HCT116 (cell line): ENCODE data around the gene DOCK2. TPM values are rescaled to one million over a fixed set of nuclear protein-coding genes. Genes with fewer than 3 reads are reported as not detected.

Source experiments
- ATAC-seq: fragments of 200-7000 bp; cut with Tn5 transposase; 2 replicates; pipeline ENCODE4 v1.9.1; 2020; ENCODE audit warnings: mild to moderate bottlenecking, moderate library complexity
- BruUV-seq: library from RNA; stranded (reverse); fragments of 400-500 nt; replicated peaks from 2 replicates; lab custom pipeline; 2021; lab: Mats Ljungman, UMichigan
- CTCF ChIA-PET: fragments of 300-600 bp; sonication (Branson Sonifier 250); formaldehyde crosslinking; loops from one replicate; lab custom pipeline; 2021; ENCODE audit warnings: antibody characterized with exemption; lab: Charles Lee
- POLR2A ChIA-PET: fragments of 300-600, 350-600 bp; sonication (Branson Sonifier 250); formaldehyde crosslinking; loops from one replicate; lab custom pipeline; 2021; ENCODE audit warnings: antibody characterized with exemption; lab: Charles Lee
- RAD21 ChIA-PET, 2 experiments: fragments of 300-600 bp; sonication (Branson Sonifier 250); formaldehyde crosslinking; loops; one replicate each; lab custom pipeline; 2023; ENCODE audit warnings: low total read pairs in 2 of 2; ENCODE audit not compliant: uncharacterized antibody in 2 of 2, unreplicated experiment in 2 of 2, low non-redundant PET in 1 of 2; lab: Charles Lee
- DNase-seq: peaks from one replicate; pipeline ENCODE4 v3.0.0-alpha.2; 2010; ENCODE audit warnings: low read depth, low spot score
- H2AFZ ChIP-seq: fragments of 200-600 bp; shearing (Covaris generic), sonication (generic); 2 replicates; pipeline ENCODE4 v1.6.1; 2017; ENCODE audit warnings: low read depth, mixed run types, mixed read lengths, antibody characterized with exemption, low read length; ENCODE audit not compliant: poor library complexity, severe bottlenecking
- H3K27ac ChIP-seq: 2 replicates; pipeline ENCODE4 v1.5.1; 2012; ENCODE audit warnings: low read depth, low read length
- H3K27me3 ChIP-seq: fragments of 200-600 bp; sonication (generic); 2 replicates; pipeline ENCODE4 v1.6.1; 2016; ENCODE audit warnings: mixed run types, low read length, mixed read lengths; ENCODE audit not compliant: insufficient read depth
- H3K36me3 ChIP-seq, 2 experiments: fragments of 200-500 bp in 1 of 2; fragments of 200-600 bp in 1 of 2; sonication (Bioruptor generic) in 1 of 2; sonication (generic) in 1 of 2; 2 replicates each; pipeline versions ENCODE4 v1.5.1 to v1.6.1; 2014 to 2016; ENCODE audit warnings: low read length in 2 of 2, inconsistent platforms in 1 of 2, mixed read lengths in 1 of 2, mixed run types in 1 of 2; ENCODE audit not compliant: insufficient read depth in 2 of 2, control insufficient read depth in 1 of 2
- H3K4me1 ChIP-seq, 2 experiments: fragments of 200-600 bp in 1 of 2; sonication (generic) in 1 of 2; 2 replicates each; pipeline versions ENCODE4 v1.5.1 to v1.6.1; 2012 to 2017; ENCODE audit warnings: low read length in 2 of 2, inconsistent platforms in 1 of 2, mild to moderate bottlenecking in 1 of 2, mixed read lengths in 1 of 2, mixed run types in 1 of 2, moderate library complexity in 1 of 2; ENCODE audit not compliant: insufficient read depth in 2 of 2, control insufficient read depth in 1 of 2
- H3K4me2 ChIP-seq: fragments of 200-600 bp; sonication (generic); 2 replicates; pipeline ENCODE4 v1.6.1; 2017; ENCODE audit warnings: mixed run types, low read length, mixed read lengths
- H3K4me3 ChIP-seq, 2 experiments: fragments of 200-600 bp in 1 of 2; sonication (generic) in 1 of 2; replicated peaks in 1 of 2; 2 replicates each; pipeline ENCODE4 v1.5.1; 2011 to 2016; ENCODE audit warnings: low read length in 2 of 2, control low read depth in 1 of 2, low read depth in 1 of 2, mild to moderate bottlenecking in 1 of 2, mixed read lengths in 1 of 2, mixed run types in 1 of 2
- H3K79me2 ChIP-seq: fragments of 200-600 bp; sonication (generic); 2 replicates; pipeline ENCODE4 v1.6.1; 2017; ENCODE audit warnings: mild to moderate bottlenecking, mixed run types, low read length, moderate library complexity, mixed read lengths; ENCODE audit not compliant: insufficient read depth
- H3K9ac ChIP-seq: fragments of 200-600 bp; sonication (generic); 2 replicates; pipeline ENCODE4 v1.6.1; 2016; ENCODE audit warnings: low read length, mixed read lengths
- H3K9me2 ChIP-seq: fragments of 200-600 bp; sonication (generic), shearing (Covaris generic); 2 replicates; pipeline ENCODE4 v1.6.1; 2017; ENCODE audit warnings: mixed run types, mild to moderate bottlenecking, moderate library complexity; ENCODE audit not compliant: insufficient read depth
- H3K9me3 ChIP-seq, 2 experiments: fragments of 200-500 bp in 1 of 2; fragments of 200-600 bp in 1 of 2; sonication (Bioruptor generic) in 1 of 2; sonication (generic) in 1 of 2; 2 replicates each; pipeline ENCODE4 v1.6.1; 2014 to 2017; ENCODE audit warnings: low read length in 2 of 2, mixed read lengths in 2 of 2, inconsistent platforms in 1 of 2, low read depth in 1 of 2, mild to moderate bottlenecking in 1 of 2, mixed run types in 1 of 2, moderate library complexity in 1 of 2; ENCODE audit not compliant: control insufficient read depth in 1 of 2, insufficient read depth in 1 of 2
- H4K20me1 ChIP-seq: fragments of 200-600 bp; sonication (generic), shearing (Covaris generic); 2 replicates; pipeline ENCODE4 v1.6.1; 2017; ENCODE audit warnings: mixed run types, mild to moderate bottlenecking, moderate library complexity; ENCODE audit not compliant: insufficient read depth
- ATF3 ChIP-seq: IDR thresholded peaks from 2 replicates; pipeline ENCODE4 v1.6.1; 2012
- CBX3 ChIP-seq: IDR thresholded peaks from 2 replicates; pipeline ENCODE4 v1.6.1; 2012; ENCODE audit warnings: low read depth
- CEBPB ChIP-seq: IDR thresholded peaks from 2 replicates; pipeline ENCODE4 v1.6.1; 2012; ENCODE audit warnings: low read depth
- CTCF ChIP-seq, 3 experiments: fragments of 200-600 bp in 1 of 3; sonication (generic) in 1 of 3; IDR thresholded peaks in 2 of 3; conservative IDR thresholded peaks in 1 of 3; 2 replicates each; pipeline ENCODE4 v1.5.1; 2012 to 2017; ENCODE audit warnings: low read depth in 2 of 3, low read length in 2 of 3, antibody characterized with exemption in 1 of 3, borderline replicate concordance in 1 of 3, control low read depth in 1 of 3, mild to moderate bottlenecking in 1 of 3, mixed read lengths in 1 of 3, mixed run types in 1 of 3, moderate library complexity in 1 of 3; ENCODE audit not compliant: insufficient read depth in 1 of 3
- EGR1 ChIP-seq: IDR thresholded peaks from 2 replicates; pipeline ENCODE4 v1.6.1; 2012; ENCODE audit warnings: low read depth
- ELF1 ChIP-seq: IDR thresholded peaks from 2 replicates; pipeline ENCODE4 v1.6.1; 2012; ENCODE audit warnings: low read depth, borderline replicate concordance
- EZH2 ChIP-seq: fragments of 200-600 bp; sonication (generic); IDR thresholded peaks from 2 replicates; pipeline ENCODE4 v1.6.1; 2017; ENCODE audit warnings: antibody characterized with exemption, mixed run types
- EZH2phosphoT487 ChIP-seq: fragments of 200-600 bp; IDR thresholded peaks from 2 replicates; pipeline ENCODE4 v1.6.1; 2018; ENCODE audit warnings: antibody characterized with exemption, borderline replicate concordance
- FOSL1 ChIP-seq: IDR thresholded peaks from 2 replicates; pipeline ENCODE4 v1.6.1; 2012; ENCODE audit warnings: low read depth
- MAX ChIP-seq: IDR thresholded peaks from 2 replicates; pipeline ENCODE4 v1.6.1; 2012
- POLR2AphosphoS5 ChIP-seq: IDR thresholded peaks from 2 replicates; pipeline ENCODE4 v1.6.1; 2011; ENCODE audit warnings: mild to moderate bottlenecking, low read depth, low read length, moderate library complexity
- RAD21 ChIP-seq: IDR thresholded peaks from 2 replicates; pipeline ENCODE4 v1.6.1; 2012; ENCODE audit warnings: low read depth, mild to moderate bottlenecking
- REST ChIP-seq: IDR thresholded peaks from 2 replicates; pipeline ENCODE4 v1.6.1; 2012; ENCODE audit warnings: low read depth
- SIN3A ChIP-seq: IDR thresholded peaks from 2 replicates; pipeline ENCODE4 v1.6.1; 2012; ENCODE audit warnings: low read depth
- SP1 ChIP-seq: IDR thresholded peaks from 2 replicates; pipeline ENCODE4 v1.6.1; 2012; ENCODE audit warnings: low read depth
- TCF7L2 ChIP-seq: IDR thresholded peaks from 2 replicates; pipeline ENCODE4 v1.7.0; 2011; ENCODE audit warnings: borderline replicate concordance, inconsistent platforms; ENCODE audit not compliant: insufficient read depth, insufficient read length; ENCODE audit errors: extremely low read depth
- ZBTB33 ChIP-seq: IDR thresholded peaks from 2 replicates; pipeline ENCODE4 v1.6.1; 2011; ENCODE audit warnings: mild to moderate bottlenecking, low read length, moderate library complexity; ENCODE audit not compliant: insufficient replicate concordance; ENCODE audit errors: extremely low read depth
- ZFX ChIP-seq: fragments of 450-650 bp; IDR thresholded peaks from 2 replicates; pipeline ENCODE4 v1.6.1; 2017
- ZNF274 ChIP-seq: fragments of 200-500 bp; sonication (Bioruptor generic); IDR thresholded peaks from 2 replicates; pipeline ENCODE4 v1.6.1; 2014; ENCODE audit warnings: mild to moderate bottlenecking, low read depth, low read length, inconsistent platforms
- intact Hi-C: fragments of 100-400 bp; cut with micrococcal nuclease; formaldehyde crosslinking; loops from 2 replicates; pipeline ENCODE4 v1.10.0; 2022
- total RNA-seq: library from RNA; stranded (reverse); gene quantifications from one replicate; pipeline ENCODE4 v1.2.1, GENCODE V29; 2021; ENCODE audit not compliant: unreplicated experiment

The DOCK2 gene
- total RNA-seq, 1 experiment from 2014 or later: 0.89 TPM

- H3K9me2 ChIP-seq: no peaks in the 10 kb centered on the region
- DNase-seq (no peak), ATAC-seq (no peak)
- H3K4me2 ChIP-seq: no peak overlapping the region
- no TSS peak for BruUV-seq
- no peaks in the 10 kb centered on the region for H3K9me3 ChIP-seq
- intact Hi-C loops: no loop called here
- H3K27me3 ChIP-seq: no peaks in the 10 kb centered on the region; the same call in 1 of the 2 replicates
- no peaks in the 10 kb centered on the region for H3K4me1 ChIP-seq
- no peaks in the 10 kb centered on the region for H3K79me2 ChIP-seq
- H4K20me1 ChIP-seq: no peaks in the 10 kb centered on the region
- CTCF ChIA-PET: no interaction called here
- POLR2A ChIA-PET: no interaction called here
- H3K27ac ChIP-seq: no peak overlapping the region
- H3K9ac ChIP-seq: no peak overlapping the region
- H3K36me3 ChIP-seq: no peaks in the 10 kb centered on the region
- no peak overlapping the region for H3K4me3 ChIP-seq
- RAD21 ChIA-PET: no interaction called here
- no peak overlapping the region for H2AFZ ChIP-seq
- TF ChIP-seq ZNF274: no peak
- no peak for TF ChIP-seq ZBTB33
- TF ChIP-seq CEBPB: no peak
- no peak for TF ChIP-seq ATF3
- TF ChIP-seq CTCF (IDR thresholded peaks at IDR 0.05 in 2 of 3, conservative IDR thresholded peaks at IDR 0.05 in 1 of 3; ENCODE audit: borderline replicate concordance in 1 of 3, insufficient read depth in 1 of 3, low read depth in 2 of 3, low read length in 2 of 3): no peak
- no peak for TF ChIP-seq POLR2AphosphoS5
- no peak for TF ChIP-seq RAD21
- TF ChIP-seq ELF1: no peak
- TF ChIP-seq CBX3: no peak
- no peak for TF ChIP-seq SIN3A
- TF ChIP-seq SP1: no peak
- no peak for TF ChIP-seq EZH2phosphoT487
- TF ChIP-seq ZFX: no peak
- no peak for TF ChIP-seq REST
- no peak for TF ChIP-seq FOSL1
- TF ChIP-seq EZH2: no peak
- TF ChIP-seq TCF7L2: no peak
- no peak for TF ChIP-seq MAX
- TF ChIP-seq EGR1: no peak
These were observed 195.2 kb downstream of the DOCK2 start for GRCh38 chr5:169832304-169832703.
